HepG2 (cell line): ENCODE measurements around the gene IQCC. TPM values are rescaled to one million over a fixed set of nuclear protein-coding genes. Genes with fewer than 3 reads are reported as not detected.
A peak's percentile ranks its signal among the peaks of the same experiment; 100 is the strongest.

Source experiments
- AHDC1 ChIP-seq: sonication (generic); formaldehyde crosslinking; IDR thresholded peaks from 2 replicates; pipeline ENCODE4 v1.5.1; 2020; ENCODE audit warnings: mild to moderate bottlenecking, missing genetic modification reagents, borderline replicate concordance
- ATF5 ChIP-seq: sonication (generic); formaldehyde crosslinking; IDR thresholded peaks from 2 replicates; pipeline ENCODE4 v1.4.0; 2020; ENCODE audit warnings: mild to moderate bottlenecking, low read depth, missing genetic modification reagents
- HNF1A ChIP-seq, 2 experiments: sonication (generic) in 1 of 2; formaldehyde crosslinking in 1 of 2; IDR thresholded peaks; 2 replicates each; pipeline versions ENCODE4 v1.4.0 to v1.6.1; 2016 to 2020; ENCODE audit warnings: borderline replicate concordance in 1 of 2, low read depth in 1 of 2, mild to moderate bottlenecking in 1 of 2, missing genetic modification reagents in 1 of 2
- MYNN ChIP-seq: sonication (generic); formaldehyde crosslinking; IDR thresholded peaks from 2 replicates; pipeline ENCODE4 v1.4.0; 2020; ENCODE audit warnings: mild to moderate bottlenecking, low read depth, missing genetic modification reagents
- ZNF329 ChIP-seq: sonication (generic); formaldehyde crosslinking; IDR thresholded peaks from 2 replicates; pipeline ENCODE4 v1.9.0; 2021; ENCODE audit warnings: low read depth, mild to moderate bottlenecking, missing genetic modification reagents
- ZNF44 ChIP-seq: sonication (generic); formaldehyde crosslinking; IDR thresholded peaks from 2 replicates; pipeline ENCODE4 v1.5.1; 2020; ENCODE audit warnings: mild to moderate bottlenecking, missing genetic modification reagents
- ZNF598 ChIP-seq: sonication (generic); formaldehyde crosslinking; IDR thresholded peaks from 2 replicates; pipeline ENCODE4 v1.5.1; 2020; ENCODE audit warnings: mild to moderate bottlenecking, missing genetic modification reagents, borderline replicate concordance
- ZNF616 ChIP-seq: sonication (generic); formaldehyde crosslinking; IDR thresholded peaks from 2 replicates; pipeline ENCODE4 v1.5.0; 2020; ENCODE audit warnings: low read depth, mild to moderate bottlenecking, missing genetic modification reagents
- ZNF770 ChIP-seq: sonication (generic); formaldehyde crosslinking; IDR thresholded peaks from 2 replicates; pipeline ENCODE4 v1.5.0; 2020; ENCODE audit warnings: mild to moderate bottlenecking, missing genetic modification reagents
- ZSCAN21 ChIP-seq: sonication (generic); formaldehyde crosslinking; IDR thresholded peaks from 2 replicates; pipeline ENCODE4 v1.8.0; 2022; ENCODE audit warnings: mild to moderate bottlenecking, missing genetic modification reagents, moderate library complexity, borderline replicate concordance
- ZSCAN5A ChIP-seq: sonication (generic); formaldehyde crosslinking; IDR thresholded peaks from 2 replicates; pipeline ENCODE4 v1.8.0; 2022; ENCODE audit warnings: mild to moderate bottlenecking, missing genetic modification reagents, borderline replicate concordance
- polyA plus RNA-seq, 8 experiments: library from polyadenylated mRNA; depleted of rRNA in 3 of 8; stranded (reverse) in 7 of 8; unstranded in 1 of 8; fragments of >200 nt; fragmentation: Illumina TruSeq in 4 of 8; extraction: Trizol in 4 of 8; gene quantifications; 2 replicates each; pipeline versions ENCODE4 v1.2.1 to v1.2.3, GENCODE V29; 2011 to 2016; ENCODE audit warnings: low read depth in 4 of 8, missing spikeins in 1 of 8, mixed read lengths in 1 of 8; ENCODE audit not compliant: insufficient read depth in 1 of 8
- total RNA-seq, 5 experiments: library from RNA; depleted of rRNA; stranded (reverse); fragments of >200 nt; fragmentation: Illumina TruSeq; extraction: Trizol; gene quantifications; 2 replicates each; pipeline ENCODE4 v1.2.3, GENCODE V29; 2016; ENCODE audit warnings: low read depth in 1 of 5

The IQCC gene
- total and polyA plus RNA-seq, 2 of the 13 experiments (the other 11 are each of a cell fraction or from before 2014, with no cell fraction given): 1.7 to 3.0 TPM

GRCh38 chr1:32179443-32180185 lies 25.9 kb upstream of the IQCC start, which contains the start of gene TXLNA (continued):
- peak; percentile 54; the same call in 1 of the 2 replicates for TF ChIP-seq AHDC1 (CRISPR knock-in tag)
- no peak for TF ChIP-seq HNF1A (IDR thresholded peaks at IDR 0.05; ENCODE audit: low read depth)
- peak; percentile 31; the same call in 1 of the 2 replicates for TF ChIP-seq HNF1A (CRISPR knock-in tag; IDR thresholded peaks at IDR 0.05; ENCODE audit: borderline replicate concordance)
- TF ChIP-seq ATF5: no peak
- no peak for TF ChIP-seq MYNN (CRISPR knock-in tag)
- TF ChIP-seq ZNF598 (CRISPR knock-in tag): no peak
- TF ChIP-seq ZNF770 (CRISPR knock-in tag): 0 out of 2 replicates have a peak, but pooled peaks have one; percentile 12
- no peak; the same call in 1 of the 2 replicates for TF ChIP-seq ZNF329 (CRISPR knock-in tag)
- no peak for TF ChIP-seq ZNF44 (CRISPR knock-in tag)
- TF ChIP-seq ZNF616 (CRISPR knock-in tag): peak; percentile 94; the same call in 1 of the 2 replicates
- TF ChIP-seq ZSCAN21 (CRISPR knock-in tag): peak; percentile 91
- TF ChIP-seq ZSCAN5A (CRISPR knock-in tag): 0 out of 2 replicates have a peak, but pooled peaks have one; percentile 16
